Measurements from ENCODE around the gene MEIOC.
A peak's percentile ranks its signal among the peaks of the same experiment; 100 is the strongest.

Gene MEIOC

DNA sequence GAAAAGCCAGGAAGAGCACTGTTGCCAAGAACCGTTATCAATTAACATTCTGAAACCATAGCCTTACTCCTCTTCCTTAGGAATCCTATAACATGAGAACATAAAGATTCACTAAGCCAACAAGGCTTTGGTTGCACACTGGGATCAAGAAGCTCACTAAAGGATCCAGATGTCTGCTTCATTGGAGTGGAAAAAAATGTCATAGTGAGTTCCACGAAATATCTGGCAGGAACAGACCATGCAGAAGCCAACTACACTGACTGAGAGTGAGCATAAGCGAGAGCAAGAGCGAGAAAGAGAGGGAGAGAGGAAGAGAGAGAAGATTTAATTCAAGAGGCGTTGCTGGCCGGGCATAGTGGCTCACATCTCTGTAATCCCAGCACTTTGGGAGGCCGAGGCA, 13.4 kb upstream of the MEIOC start:
- peaks cover 12% of the 10 kb centered on the region for H3K27me3 Mint-ChIP-seq (ENCODE audit: low read depth)
- no peaks in the 10 kb centered on the region for H3K36me3 Mint-ChIP-seq (ENCODE audit: low read depth)
- TF ChIP-seq, protein P1, sequence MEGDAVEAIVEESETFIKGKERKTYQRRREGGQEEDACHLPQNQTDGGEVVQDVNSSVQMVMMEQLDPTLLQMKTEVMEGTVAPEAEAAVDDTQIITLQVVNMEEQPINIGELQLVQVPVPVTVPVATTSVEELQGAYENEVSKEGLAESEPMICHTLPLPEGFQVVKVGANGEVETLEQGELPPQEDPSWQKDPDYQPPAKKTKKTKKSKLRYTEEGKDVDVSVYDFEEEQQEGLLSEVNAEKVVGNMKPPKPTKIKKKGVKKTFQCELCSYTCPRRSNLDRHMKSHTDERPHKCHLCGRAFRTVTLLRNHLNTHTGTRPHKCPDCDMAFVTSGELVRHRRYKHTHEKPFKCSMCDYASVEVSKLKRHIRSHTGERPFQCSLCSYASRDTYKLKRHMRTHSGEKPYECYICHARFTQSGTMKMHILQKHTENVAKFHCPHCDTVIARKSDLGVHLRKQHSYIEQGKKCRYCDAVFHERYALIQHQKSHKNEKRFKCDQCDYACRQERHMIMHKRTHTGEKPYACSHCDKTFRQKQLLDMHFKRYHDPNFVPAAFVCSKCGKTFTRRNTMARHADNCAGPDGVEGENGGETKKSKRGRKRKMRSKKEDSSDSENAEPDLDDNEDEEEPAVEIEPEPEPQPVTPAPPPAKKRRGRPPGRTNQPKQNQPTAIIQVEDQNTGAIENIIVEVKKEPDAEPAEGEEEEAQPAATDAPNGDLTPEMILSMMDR (IDR thresholded peaks at IDR 0.05; ENCODE audit: unreplicated experiment in 3 of 3) = no peak
- peaks cover 6% of the 10 kb centered on the region for H3K4me1 Mint-ChIP-seq
- H3K4me3 Mint-ChIP-seq = no peak overlapping the region
- H3K9me3 Mint-ChIP-seq = no peaks in the 10 kb centered on the region
- H3K27ac Mint-ChIP-seq = peak overlapping the region in 2 of 3 experiments; percentile 28 to 49

DNA sequence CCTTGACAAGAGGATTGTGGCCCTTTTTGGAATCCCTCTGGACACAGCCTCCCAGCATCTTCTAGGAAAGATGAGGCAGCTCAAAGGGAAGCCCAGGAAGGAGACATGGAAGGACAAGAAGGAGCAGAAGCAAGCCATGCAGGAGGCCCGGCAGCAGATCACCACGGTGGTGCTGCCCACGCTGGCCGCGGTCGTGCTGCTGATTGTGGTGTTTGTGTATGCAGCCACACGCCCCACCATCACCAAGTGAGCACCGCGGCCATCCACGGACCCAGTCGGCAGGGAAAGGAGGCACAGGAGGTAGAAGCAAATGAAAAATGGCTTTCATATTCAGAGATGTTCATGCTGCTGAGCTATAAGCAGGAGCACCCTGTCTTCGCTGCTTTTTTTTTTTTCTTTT, 10.9 kb upstream of the MEIOC start:
- H3K9me3 Mint-ChIP-seq = no peaks in the 10 kb centered on the region
- H3K27ac Mint-ChIP-seq = no peak overlapping the region
- no peak overlapping the region for H3K4me3 Mint-ChIP-seq
- no peaks in the 10 kb centered on the region for H3K36me3 Mint-ChIP-seq (ENCODE audit: low read depth)
- peaks cover 6% of the 10 kb centered on the region for H3K4me1 Mint-ChIP-seq
- TF ChIP-seq, protein P1 (IDR thresholded peaks at IDR 0.05; ENCODE audit: unreplicated experiment in 3 of 3) = no peak
- H3K27me3 Mint-ChIP-seq (ENCODE audit: low read depth) = peaks cover 18% of the 10 kb centered on the region

DNA sequence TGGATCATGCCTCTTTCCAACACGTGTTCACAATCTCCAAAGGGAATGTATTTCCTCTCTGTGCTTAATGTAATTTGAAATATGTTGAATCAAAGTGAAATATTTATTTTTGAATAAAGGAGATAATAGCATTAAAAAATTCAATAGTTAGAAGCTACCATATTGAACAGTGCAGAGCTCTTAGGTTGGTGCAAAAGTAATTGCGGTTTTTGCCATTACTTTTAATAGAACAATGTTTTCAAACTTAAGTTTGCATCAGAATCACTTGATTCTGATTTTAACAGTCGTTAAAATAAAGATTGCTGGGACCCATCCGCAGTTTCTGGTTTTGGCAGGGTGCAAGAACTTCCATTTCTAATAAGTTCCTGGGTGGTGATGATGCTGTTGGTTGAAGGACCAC, 10.0 kb upstream of the MEIOC start:
- H3K4me1 Mint-ChIP-seq = peaks cover 6% of the 10 kb centered on the region
- no peaks in the 10 kb centered on the region for H3K9me3 Mint-ChIP-seq
- H3K27ac Mint-ChIP-seq = no peak overlapping the region
- peaks cover 18% of the 10 kb centered on the region for H3K27me3 Mint-ChIP-seq (ENCODE audit: low read depth)
- H3K36me3 Mint-ChIP-seq (ENCODE audit: low read depth) = no peaks in the 10 kb centered on the region
- H3K4me3 Mint-ChIP-seq = no peak overlapping the region
- TF ChIP-seq, protein P1 (IDR thresholded peaks at IDR 0.05; ENCODE audit: unreplicated experiment in 3 of 3) = no peak

DNA sequence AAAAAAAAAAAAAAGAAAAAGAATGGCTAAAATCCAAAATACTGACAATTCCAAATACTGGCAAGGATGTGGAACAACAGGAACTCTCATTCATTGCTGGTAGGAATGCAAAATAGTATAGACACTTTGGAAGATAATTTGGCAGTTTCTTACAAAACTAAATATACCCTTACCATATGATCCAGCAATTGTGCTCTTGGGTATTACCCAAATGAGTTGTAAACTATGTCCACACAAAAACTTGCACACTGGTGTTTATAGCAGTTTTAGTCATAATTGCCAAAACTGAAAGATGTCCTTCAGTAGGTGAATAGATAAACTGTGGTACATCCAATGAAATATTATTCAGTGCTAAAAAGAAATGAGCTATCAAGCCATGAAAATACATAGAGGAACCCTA, 8.5 kb upstream of the MEIOC start:
- Mint-ChIP-seq H3K9me3 (no peaks in the 10 kb centered on the region), H3K4me3 (no peak overlapping the region), H3K27ac (no peak overlapping the region), H3K36me3 (ENCODE audit: low read depth) (no peaks in the 10 kb centered on the region), H3K4me1 (peaks cover 4% of the 10 kb centered on the region), H3K27me3 (ENCODE audit: low read depth) (peaks cover 24% of the 10 kb centered on the region)
- TF ChIP-seq, protein P1 (IDR thresholded peaks at IDR 0.05; ENCODE audit: unreplicated experiment in 3 of 3) = no peak

DNA sequence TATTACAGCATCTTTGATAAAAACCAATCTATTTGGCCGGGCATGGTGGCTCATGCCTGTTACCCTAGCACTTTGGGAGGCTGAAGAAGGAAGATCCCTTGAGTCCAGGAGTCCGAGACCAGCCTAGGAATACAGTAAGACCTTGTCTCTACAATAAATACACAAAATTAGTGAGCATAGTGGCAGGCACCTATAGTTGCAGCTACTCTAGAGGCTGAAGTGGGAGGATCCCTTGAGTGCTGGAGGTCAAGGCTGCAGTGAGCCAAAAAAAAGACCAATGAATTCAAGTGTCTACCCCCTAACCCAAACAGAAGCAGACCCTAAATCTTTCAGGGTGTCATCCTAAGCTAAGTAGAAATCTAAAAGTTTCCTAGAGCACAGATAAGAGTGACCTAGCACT, 7.3 kb upstream of the MEIOC start:
- no peaks in the 10 kb centered on the region for H3K36me3 Mint-ChIP-seq (ENCODE audit: low read depth)
- H3K4me3 Mint-ChIP-seq = no peak overlapping the region
- no peak overlapping the region for H3K27ac Mint-ChIP-seq
- peaks cover 31% of the 10 kb centered on the region for H3K27me3 Mint-ChIP-seq (ENCODE audit: low read depth)
- H3K9me3 Mint-ChIP-seq = no peaks in the 10 kb centered on the region
- TF ChIP-seq, protein P1 (IDR thresholded peaks at IDR 0.05; ENCODE audit: unreplicated experiment in 3 of 3) = no peak
- no peaks in the 10 kb centered on the region for H3K4me1 Mint-ChIP-seq

DNA sequence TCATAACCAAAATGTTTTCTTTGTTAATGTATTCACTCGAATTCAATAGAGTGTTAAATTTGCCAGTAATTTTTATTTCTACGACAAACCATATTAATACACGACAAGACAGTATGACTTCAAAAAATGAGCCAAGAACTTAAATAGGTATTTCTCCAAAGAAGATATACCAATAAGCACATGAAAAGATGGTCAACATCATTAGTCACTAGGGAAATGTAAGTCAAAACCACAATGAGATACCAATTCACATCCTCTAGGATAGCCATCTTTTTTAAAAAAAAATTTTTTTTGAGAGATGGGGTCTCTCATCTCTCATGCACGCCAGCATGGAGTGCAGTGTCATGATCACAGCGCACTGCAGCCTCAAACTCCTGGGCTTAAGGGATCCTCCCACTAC, 5.0 kb upstream of the MEIOC start:
- H3K4me3 Mint-ChIP-seq = no peak overlapping the region
- no peaks in the 10 kb centered on the region for H3K36me3 Mint-ChIP-seq (ENCODE audit: low read depth)
- H3K4me1 Mint-ChIP-seq = no peaks in the 10 kb centered on the region
- no peak overlapping the region for H3K27ac Mint-ChIP-seq
- H3K27me3 Mint-ChIP-seq (ENCODE audit: low read depth) = peaks cover 48% of the 10 kb centered on the region
- TF ChIP-seq, protein P1 (IDR thresholded peaks at IDR 0.05; ENCODE audit: unreplicated experiment in 3 of 3) = no peak
- H3K9me3 Mint-ChIP-seq = no peaks in the 10 kb centered on the region

All from nephron (organoid).